Ecto neural progenitor cell (in vitro differentiated cells): ENCODE results near the gene FRMD4B.
"Not testable (repeated sequence)": the region's sequence is repeated elsewhere in the genome, so short reads cannot be mapped to it uniquely, and the experiment has no call there.

Experiments used
- DNase-seq: peaks from one replicate; pipeline ENCODE4 v3.0.0-alpha.2; 2018; ENCODE audit warnings: low spot score

FRMD4B gene

DNA sequence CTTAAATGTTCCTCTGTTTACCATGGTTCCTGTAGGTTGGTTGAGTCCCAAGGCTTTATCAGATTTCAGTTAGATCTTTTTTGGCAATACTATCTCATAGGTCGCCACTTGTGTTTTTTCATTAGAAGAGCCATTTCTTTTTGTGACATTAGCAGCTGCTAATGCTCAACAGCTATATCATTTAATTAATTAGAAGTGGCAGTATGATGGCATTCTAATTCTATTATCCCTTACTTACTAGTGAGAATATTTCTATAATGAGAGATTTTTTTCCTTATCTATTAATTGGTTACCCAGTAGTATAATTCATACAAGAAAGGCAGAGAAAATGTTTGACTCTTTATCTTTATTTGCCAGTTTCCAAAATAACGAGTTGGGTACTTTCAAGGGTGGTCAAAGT, 25.2 kb downstream of the FRMD4B start:
- DNase-seq, result no peak

DNA sequence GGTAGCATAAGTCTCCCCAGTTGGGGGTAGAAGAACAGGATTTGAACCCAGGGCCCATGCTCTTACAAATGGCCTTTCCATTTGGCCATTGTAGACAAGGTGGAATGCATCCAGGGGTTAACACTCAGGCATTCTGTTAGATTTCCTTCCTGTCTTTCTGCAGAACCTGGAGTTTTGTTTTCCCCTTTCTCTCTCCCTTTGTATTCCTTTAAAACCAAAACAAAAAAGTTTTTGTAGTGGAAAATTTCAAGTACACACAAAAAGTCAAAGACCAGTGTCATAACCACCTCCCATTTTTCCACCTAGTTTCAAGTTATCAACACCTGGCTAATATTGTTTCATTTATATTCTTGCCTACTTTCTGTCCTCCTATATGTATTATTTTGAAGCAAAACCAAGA, 26.0 kb downstream of the FRMD4B start:
- no peak for DNase-seq

DNA sequence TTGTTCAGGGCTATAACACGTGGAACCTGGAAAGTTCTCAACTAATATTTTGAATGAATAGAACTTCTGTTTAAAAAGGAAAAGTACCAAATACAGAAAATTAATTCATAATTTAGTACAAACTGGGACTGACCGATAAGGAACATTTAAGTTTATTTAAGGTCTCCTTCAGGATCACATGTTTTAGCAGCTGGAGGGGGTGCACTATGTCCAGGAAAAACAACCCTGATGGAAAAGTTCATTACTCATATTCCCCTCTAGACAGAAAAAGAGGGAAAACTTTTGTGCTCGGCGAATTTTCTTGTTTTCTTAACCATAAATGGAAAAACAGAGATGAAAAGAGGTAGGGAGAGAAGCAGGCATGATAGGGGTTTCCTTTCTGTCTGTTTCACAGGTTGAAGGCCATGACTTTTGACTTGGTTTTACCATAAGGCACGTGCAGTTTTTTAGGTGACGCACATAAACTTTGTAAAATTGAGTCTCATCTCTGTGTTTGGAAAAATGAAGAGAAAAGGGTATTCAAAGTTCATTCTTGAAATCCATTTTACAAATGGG, 26.5 kb downstream of the FRMD4B start:
- no peak for DNase-seq

DNA sequence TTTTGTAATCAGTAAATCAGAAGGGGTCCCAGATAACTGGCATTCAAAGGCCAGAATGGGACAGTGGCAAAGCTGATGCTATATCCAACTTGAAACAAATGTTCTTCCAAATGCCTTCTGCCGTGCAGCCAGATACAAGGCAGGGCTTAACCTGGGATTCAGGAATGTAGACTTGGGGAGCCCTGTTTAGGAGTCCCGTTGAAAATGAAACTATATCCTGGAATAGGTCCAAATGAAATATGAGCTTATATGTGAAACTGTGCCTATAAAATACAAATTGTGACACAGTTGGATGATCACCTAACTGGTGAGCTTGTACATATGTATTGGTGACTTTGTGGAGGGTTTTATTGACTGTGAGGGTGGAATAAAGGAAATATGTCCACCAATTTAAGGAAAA, 28.7 kb downstream of the FRMD4B start:
- no peak for DNase-seq

DNA sequence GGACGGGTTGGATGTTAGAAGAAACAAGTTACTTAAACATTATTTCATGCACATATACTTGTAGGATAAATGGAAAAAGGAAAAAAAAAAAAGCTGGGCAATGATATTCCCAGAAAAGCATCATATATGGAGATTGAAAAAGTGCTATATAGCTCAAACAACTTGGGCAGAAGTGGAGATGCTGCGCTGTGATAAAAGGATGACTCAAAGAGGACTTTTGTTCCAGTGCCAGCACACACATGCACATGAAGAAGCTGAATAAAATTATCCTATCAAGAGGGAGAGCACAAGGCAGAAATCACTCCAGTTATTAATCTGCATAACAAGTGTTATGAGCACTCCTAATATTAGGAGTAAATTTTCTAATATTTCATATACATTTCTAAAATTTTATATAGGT, 30.9 kb downstream of the FRMD4B start:
- no peak for DNase-seq

DNA sequence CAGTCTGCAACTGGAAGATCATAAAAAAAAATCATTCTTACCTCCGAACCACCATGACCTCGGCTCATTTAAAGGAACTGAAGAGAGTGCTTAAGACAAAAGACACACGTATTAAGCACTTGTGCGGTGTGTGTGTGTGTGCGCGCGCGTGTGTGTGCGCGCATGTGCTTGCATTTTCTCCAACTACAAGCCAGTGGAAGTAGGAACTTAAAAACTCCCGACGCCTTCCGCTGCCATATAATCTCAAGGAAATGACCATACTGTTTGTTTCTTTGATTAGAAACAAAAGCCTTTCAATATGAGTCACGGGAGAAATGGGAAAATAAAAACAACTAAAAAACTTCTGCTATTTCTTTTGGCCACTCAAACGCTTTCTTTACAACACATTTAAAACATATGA, 32.4 kb downstream of the FRMD4B start:
- DNase-seq, result no peak

DNA sequence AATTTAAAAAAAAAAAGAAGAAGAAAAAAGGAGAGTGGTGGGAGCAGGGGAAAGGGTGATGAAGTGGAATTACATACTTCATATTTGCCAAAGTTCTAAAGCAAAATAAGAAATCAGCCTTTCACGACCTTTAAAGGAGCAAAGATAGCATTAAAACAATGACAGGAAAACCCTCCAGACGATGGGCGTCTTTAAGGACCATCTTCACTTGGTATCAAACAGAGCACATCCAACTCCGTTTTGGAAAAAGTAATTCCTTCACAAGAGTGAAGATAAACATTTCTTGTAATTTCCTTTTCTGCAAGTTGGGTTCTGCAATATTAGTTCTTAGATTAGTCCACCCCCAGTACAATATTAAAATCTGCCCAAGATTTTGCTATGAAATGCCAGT, 32.8 kb downstream of the FRMD4B start:
- no peak for DNase-seq

DNA sequence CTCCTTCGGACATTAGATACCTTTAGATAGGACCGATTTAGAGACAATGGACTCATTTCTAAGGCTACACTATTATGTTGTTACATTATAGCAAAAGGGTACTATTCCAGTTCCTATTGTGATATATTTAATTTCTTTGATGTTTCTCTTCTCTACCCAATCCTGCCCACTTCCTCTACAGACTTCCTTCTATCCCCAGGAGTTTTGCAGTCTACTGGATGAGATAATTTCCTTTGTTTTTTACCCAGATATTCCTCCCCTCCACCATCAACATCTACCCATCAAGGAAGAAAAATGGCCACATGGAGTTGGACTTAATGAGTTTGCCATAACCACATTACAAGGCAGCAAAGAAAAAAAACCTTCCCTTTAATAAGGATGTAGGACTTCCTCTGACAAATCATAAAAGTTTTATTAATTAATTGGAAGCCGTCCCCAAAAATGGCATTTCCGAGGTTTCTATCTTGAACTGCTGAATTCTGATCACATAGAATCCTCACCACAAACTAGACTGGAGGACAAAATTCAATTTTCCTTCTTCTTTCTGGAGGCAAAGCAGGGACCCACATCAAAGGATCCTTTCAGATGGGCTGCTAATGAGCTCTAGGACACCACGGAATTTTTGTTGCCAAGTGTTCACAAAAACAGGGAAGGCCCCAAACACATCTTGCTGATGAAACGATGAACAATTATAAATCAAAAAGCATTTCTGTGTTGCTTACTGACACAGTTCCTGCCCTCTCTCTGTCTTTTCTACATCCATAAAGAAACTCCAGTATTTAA, 33.4 kb downstream of the FRMD4B start:
- no peak for DNase-seq

DNA sequence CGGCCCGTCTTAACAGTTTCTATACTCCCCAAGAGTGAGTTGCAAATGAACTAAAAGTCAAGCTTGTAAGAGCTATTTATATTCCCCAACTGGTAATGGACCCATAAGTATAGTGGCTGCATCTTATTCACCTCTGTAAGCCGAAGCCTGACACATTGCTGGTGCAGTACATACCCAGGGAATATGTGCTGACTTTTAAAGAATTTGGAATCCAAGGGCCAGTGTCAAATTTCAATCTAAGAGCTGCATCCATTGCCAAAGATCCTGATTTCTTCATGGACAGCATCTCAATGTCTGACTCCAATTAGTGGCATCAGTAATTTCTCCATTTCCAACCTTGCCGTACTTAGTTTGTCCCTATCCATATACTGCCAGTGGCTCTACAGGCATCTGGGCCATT, 42.0 kb downstream of the FRMD4B start:
- no peak for DNase-seq

DNA sequence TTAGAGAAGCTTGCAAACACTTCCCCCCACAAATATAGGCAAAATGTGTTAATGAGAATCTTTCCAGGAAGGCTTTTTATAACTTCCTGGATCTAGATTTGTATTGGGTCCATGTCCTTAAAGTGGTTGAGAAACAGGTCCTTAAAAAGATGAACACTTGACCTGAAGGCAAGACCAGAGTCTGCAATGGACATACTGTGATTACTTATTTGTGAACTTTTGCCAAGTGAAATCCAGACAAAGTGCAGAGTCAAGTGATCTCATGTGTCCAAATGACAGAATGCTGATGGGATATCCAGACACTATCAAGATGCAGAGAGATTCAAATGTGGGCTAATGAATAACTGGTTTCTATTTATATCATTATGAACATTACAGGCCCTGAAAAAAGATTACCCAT, 43.8 kb downstream of the FRMD4B start:
- DNase-seq, result no peak

DNA sequence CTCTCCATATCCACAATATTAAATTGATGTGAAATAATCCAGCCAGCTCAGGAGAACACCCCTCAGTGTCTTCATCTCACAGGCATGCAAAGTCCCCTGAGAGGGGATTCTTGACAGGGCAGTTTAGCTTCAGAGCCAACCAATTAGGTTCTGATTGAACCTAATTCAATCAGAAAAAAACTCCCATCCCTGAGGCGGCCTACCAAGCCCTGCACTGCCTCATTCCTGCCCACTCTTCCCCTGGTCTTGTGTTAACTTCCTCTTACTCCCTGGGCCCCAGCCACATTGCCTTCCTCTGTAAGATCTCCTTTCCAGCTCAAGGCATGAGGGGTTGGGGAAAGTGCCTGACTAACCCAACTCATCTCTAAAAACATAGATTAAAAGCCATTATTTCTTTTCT, 46.1 kb downstream of the FRMD4B start:
- no peak for DNase-seq

DNA sequence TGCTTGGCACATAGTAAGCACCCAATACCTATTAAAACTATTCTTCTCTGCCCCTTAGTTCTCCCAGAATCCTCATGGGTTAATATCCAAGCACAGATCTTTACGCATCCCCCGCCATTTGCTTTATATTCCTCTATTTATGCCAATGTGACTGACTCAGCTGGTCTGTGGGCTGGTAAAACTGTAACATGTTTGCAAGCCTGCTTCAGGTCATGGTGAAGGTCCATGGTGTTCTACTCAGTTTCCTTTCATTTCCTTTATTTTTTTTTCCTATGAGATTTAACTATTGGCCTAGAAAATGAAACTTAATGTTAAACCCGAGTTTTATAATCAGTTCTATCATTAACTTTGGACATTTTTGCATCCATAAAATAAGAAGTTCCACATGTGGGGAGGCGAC, 47.0 kb downstream of the FRMD4B start:
- DNase-seq, result no peak

DNA sequence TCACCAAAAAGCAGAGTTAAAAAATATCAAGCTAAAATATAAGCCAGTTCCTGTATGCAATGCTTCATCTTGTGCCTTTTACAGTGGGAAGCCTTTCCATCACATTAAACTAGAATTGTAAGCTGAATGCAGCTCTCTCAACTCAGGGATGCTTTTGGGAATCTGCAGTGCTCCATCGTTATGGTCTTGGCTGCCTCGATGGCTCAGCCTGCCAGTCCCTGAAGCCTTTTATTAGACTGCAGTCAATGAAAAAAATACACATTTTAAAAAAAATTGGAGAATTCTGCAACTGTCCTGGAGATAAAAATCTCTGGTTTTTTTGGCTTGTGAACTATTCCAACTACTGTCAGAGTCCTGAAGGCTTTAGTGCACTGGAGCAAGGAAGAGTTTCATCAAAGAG, 53.0 kb downstream of the FRMD4B start:
- no peak for DNase-seq

DNA sequence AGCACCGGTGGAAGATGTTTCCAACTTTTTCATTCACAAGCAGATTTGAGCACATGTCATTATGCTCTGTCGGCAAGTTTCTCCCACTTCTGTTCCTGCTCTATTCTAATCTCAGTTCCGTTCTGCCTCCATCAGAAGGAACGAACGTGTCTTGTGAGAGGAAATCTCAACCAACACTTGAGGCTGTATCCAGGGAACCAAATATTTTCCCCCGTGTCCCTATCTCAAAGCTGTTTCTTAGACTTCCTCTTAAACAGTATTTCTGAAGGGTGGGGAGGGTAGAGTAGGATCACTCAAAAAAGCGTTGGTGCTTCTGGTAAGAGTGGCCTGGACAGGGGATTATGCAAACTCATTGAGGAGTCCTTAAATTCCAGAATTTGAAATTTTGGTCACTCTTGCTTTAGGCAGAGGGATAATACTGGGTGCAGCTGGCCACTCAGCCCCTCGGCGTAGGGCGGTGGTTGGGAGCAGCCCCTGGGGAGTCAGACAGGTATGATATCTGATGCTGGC, 54.9 kb downstream of the FRMD4B start:
- DNase-seq, result no peak

DNA sequence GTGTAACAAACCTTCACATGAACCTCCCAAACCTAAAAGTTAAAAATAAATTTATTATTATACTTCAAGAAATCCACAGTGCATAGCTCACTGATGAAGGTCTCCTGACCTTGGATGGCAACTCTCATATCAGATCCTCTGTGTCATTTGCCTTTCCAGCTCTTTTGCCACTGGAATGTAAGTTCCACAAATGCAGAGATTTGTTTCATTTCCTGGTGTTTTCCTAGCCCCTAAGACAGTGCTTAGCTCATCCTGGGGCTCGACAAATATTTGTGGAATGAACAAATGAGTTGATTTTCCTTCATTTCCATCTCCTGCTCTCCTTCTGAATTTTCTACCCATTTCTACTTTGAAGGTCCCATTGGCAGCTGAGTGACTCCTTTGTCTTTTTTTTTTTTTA, 56.0 kb downstream of the FRMD4B start:
- no peak for DNase-seq

DNA sequence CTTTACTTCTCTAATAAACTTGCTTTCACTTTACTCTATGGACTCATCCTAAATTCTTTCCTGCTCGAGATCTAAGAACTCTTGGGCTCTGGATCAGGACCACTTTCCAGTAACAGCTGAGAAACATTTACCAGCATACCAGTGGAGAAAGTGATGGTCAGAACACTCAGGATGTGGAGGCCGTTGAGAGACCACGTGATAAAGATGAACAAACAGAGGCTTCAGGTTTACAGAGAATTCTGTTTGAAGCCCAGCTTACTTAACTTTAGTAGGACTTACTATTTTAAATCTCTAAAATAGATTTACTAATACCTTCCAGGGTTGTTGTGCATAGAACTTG, 57.0 kb downstream of the FRMD4B start:
- no peak for DNase-seq

DNA sequence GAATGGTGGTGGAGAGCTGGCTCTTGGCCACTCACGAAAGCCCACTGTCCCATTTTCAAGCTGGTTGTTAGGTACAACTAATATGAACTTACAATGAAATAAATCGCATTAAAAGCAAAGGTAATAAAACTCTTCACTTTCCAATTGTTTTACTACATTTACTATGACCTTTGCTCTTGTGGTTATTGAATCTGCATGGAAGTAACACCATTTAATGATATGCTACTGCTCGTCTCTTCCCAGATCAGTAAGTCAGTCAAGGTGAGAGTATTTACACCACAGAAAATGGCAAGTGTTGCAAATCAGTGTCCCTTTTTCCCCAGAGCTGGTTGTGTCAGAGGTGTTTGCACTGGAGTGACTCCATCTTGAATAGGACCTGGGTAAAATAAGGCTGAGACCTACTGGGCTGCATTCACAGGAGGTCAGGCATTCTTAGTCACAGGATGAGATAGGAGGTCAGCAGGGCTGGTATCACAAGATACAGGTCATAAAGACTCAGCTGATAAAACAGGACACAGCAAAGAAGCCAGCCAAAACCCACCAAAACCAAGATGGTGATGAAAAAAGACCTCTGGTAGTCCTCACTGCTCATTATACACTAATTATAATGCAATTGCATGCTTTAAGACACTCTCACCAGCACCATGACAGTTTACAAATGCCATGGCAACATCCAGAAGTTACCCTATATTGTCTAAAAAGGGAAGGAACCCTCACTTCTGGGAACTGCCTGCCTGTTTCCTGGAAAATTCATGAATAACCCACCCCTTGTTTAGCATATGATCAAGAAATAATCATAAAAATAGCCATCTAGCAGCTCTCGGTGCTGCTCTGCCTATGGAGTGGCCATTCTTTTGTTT, 57.6 kb downstream of the FRMD4B start:
- no peak for DNase-seq

DNA sequence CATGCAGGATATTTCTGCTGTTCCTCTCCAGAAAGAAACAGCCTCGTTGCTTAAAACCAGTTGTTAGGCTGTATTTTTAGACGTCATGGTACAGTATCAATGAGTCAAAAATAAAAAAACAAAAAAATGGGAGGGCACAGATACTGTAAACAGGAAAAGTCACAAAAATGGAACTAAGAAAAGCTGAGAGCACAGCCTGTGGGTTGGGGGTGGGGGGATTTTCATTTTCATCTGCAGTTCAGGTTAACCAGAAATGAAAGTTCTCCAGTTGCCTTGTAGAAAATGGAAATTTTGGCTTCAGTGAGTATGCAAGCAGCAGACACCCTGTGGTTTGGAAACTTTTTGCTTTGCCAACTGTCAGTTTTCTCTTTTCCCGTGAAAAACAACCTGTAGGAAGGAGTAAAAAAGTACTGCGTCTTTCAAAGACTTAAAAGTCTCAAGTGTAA, 59.0 kb downstream of the FRMD4B start:
- DNase-seq, result no peak

DNA sequence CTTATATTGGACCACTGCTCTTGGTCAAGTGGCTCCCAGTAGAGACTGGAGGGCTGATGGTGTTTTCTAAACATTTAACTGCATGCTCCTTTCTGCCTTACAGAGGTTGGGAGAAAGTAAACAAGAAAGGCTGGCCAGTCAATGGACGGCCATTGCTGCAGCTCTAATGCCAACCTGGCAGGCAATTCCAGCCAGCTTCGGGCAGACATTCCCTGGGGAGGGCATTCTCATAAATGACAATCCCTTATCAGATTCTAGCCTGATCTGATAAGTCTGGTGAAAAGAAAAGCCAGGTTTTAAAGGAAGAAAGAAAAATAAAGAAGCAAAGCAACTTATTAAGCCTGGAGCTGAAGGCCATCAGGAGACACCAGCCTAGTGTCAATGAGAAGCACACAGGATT, 60.7 kb downstream of the FRMD4B start:
- no peak for DNase-seq

DNA sequence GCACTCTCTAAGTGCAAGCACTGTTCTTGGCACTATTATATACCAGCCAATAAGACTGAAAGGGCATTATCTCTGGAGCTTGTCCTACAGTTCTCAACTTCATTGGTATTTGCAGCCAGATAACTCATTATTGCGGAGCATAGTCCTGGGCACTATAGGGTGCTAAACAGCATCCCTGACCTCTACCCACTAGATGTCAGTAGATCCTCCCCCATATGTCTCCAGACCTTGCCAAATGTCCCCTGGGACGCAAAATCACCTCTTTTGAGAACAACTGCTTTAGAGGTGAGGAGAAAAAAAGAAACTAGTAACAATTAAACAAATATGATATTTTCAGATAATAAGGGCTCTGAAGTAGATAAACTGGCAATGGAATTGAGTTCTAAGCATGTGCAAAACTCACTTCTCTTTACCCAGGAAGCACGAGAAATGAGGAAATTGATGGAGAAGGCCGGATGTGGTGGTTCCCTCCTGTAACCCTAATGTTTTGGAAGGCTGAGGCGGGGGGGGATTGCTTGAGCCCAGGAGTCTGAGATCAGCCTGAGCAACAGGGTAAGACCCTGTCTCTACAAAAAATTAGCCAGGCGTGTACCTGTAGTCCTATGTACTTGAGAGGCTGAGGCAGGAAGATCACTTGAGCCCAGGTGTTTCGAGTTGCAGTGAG, 61.4 kb downstream of the FRMD4B start:
- DNase-seq, result no peak

DNA sequence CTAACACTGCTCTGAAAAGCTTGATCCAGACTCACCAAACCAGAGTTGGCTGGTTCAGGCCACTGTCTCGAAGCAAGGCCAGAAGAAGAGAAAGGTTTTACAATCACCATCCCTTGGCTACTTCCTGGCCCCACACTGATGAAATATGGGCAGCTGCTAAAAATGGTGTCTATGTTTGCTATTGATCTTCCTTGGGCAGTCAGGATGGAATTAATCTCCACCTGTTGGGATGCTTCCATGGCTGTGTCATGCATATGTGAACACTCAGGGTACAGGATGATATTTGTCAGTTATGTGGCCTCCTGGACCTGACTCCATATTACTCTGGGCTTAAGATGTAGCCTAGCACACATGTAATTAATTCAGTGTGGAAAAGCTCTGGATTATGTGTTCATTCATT, 61.9 kb downstream of the FRMD4B start:
- no peak for DNase-seq

DNA sequence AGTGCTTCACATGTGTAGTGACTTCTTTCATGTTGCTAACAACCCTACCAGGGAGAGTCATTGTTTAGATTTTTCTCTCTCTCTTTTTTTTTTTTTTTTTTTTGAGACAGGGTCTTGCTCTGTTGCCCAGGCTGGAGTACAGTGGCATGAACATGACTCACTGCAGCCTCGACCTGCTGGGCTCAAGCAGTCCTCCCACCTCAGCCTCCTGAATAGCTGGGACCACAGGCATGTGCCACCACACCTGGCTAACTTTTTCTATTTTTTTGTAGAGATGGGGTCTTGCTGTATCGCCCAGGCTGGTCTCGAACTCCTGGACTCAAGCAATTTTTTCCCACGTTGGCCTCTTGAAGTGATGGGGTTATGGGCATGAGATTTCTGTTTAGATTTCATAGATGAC, 63.4 kb downstream of the FRMD4B start:
- not testable (repeated sequence) for DNase-seq

DNA sequence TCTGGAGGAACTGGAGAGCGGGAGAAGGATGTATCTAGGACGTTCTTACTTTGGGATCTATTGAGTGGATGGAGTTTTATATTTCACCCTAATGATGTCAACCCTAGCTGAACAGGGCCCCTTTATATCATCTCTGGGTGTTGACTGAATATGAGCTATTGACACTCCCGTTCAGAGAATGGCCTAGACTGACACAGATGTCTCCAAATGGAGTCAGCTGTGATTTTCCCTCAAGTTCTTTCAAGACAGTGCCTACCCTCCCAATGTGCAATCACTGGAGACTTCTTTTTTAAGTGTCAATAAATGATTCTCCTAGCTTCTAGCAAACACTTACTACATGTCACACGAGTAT, 63.8 kb downstream of the FRMD4B start:
- DNase-seq, result no peak
